ENCODE results near the gene RBM44.
"Not testable (repeated sequence)": the region's sequence is repeated elsewhere in the genome, so short reads cannot be mapped to it uniquely, and the experiment has no call there.

The RBM44 gene

DNA sequence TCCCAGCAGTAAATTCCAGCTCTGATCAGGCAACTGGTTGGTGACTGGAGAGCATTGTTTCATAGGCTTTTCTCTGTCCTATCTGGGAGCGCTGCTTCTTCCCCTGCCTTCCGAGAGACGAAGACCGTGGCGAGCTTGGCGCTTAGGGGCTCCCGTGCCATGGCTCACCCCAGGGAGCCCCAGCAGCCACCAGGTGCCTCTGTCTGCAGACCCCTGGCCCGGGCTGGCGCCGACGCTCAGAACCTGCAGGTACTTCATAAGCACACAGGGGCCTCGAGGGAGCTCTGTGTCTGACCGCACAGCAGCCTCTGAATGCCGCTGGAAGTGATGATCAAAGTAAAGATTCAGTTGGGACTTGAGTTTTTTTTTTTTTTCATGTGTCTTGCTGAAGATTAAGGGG lies 19.1 kb upstream of the RBM44 start:
- DNase-seq: no peak

DNA sequence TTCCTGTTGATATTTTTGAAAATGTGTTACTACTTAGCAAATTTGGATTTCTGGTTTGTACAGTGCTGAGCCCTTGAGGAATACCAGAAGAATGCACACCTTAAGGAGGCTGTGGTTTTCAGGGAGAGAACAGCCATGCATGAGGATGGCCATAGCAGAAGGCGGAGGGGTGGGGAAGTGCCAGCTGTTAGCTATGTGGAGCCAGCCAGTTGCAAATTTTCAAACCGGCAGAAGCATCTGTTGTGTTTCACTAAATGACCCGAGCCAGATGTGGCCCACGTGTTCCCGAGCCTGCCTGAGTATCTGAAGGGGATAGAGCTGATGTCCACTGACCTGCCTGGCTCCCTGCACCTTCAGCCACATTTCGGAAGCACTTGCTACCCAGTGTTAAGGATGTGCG lies 16.4 kb upstream of the RBM44 start:
- DNase-seq: no peak

- DNase-seq: not testable (repeated sequence)
These were observed 14.9 kb upstream of the RBM44 start for GRCh38 chr2:237783678-237784077.

DNA sequence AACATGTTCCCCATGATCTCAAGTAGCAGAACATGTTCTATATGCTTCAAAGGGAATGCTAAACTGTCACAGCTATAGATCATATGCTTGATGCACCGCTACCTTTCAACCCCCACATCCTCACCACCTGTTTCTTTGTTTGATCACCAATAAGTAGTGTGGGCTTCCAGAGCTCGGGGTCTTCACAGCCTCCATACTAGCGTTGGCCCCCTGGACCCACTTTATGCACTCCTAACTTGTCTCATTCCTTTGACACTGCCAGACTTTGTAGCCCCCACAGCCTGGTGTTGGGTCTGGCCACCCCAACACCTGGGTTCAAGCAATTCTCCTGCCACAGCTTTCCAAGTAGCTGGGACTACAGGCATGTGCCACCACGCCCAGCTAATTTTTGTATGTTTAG lies 11.6 kb upstream of the RBM44 start:
- DNase-seq: no peak

DNA sequence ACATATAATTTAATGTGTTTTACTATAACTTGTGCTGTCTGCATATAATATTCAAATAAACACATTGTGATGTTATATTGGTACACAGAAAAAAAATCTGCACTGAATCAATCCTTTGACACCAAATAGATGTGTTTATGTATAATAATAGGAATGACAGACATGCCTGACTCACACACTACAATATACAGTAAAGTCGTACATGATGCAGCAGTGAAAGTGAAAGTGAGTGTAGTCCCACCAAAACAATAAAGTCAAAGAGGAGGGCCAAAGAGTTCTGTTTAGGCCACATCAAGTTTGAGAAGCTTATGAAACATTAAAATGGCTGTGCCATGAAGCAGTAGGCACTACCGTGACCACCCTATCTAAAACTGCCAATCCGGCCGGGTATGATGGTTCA lies 8.2 kb upstream of the RBM44 start:
- no peak for DNase-seq

GRCh38 chr2:237791977-237792727 lies 6.4 kb upstream of the RBM44 start:
- no peak for DNase-seq

- no peak for DNase-seq
These were observed 1.3 kb upstream of the RBM44 start for GRCh38 chr2:237797253-237797652.

DNA sequence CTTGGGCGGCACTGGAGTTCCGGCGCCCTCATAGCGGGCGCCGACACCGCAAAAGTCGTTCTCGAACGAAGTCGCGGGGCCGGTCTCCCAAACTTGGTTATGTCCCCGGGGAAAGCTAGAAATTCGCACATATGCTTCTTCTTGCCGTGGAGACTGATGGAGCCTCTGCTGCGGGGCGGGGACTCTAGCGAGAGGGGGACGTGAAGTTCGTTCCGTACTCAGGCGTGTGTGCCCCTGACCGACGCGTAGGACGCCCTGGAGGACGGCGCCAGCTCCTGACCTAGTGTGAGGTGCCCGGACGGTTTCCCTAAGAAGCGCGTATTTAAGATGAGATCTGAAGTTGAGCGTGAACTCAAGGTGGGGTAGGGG lies 465 bp downstream of the RBM44 start:
- no peak for DNase-seq

DNA sequence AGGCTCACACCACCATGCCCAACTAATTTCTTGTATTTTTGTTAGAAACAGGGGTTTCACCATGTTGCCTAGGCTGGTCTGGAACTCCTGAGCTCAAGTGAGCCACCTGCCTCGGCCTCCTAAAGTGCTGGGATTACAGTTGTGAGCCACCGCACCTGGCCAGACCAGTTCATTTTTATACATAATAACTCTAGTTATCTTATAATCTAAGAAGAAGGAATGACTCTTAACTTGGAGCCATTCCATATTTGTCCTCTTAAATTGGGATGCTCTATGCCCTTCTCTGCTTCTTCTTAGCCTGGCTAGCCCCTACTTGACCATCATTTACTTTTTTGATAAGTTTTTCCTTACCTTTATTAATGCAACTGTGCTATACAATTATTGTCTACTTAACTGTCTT lies 2.9 kb downstream of the RBM44 start:
- no peak for DNase-seq

DNA sequence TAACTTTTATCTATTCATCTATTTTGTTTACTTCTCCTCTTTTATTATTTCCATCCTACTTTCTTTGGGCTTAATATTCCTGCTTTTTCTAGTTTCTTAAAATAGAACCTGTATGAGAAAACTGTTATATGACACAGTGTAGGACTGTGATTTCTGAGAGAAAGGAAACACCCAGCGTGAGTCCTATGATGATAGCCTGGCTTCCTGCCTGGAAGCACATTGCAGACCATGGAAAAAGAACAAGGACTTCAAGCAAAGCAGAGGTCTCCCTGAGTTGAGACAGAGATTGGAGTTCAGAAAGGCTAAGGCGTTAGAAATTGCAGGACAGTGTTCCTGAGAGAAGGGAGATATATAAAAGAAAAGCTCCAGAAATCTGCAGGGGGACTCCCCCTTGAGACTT lies 7.8 kb downstream of the RBM44 start:
- no peak for DNase-seq

DNA sequence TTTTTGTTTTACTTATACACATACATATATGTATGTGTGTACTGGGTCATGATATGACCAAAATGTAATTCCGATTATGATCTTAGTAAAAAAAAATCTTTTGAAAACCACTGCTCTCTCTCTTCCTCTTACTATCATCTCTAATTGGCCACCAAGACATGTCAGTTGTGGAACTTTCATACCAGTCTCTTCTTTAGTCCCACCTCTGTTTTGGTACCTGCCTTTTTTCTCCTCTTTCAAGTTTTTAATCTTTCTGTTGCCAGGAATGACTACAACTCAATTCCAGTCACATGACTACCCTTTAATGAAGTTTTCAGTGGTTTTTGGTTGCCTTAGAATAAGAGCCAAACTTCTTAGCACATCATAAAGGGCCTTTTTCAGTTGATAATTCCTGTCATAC lies 17.1 kb downstream of the RBM44 start:
- DNase-seq: no peak

DNA sequence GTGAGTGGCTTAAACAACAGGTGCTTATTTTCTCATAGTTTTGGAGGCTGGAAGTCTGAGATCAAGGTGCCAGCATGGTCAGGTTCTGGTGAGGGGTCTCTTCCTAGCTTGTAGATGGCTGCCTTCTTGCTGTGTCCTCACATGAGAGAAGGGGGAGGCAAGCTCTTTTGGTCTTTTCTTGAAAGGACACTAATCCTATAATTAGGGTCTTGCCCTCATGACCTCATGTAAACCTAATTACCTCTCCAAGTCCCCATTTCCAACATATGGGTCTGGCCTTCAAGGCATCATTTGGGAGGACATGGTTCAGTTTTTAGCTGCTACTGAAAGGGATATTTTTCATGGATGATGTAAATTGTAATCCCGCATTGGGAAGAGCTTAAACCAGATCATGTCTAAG lies 18.0 kb downstream of the RBM44 start:
- no peak for DNase-seq

DNA sequence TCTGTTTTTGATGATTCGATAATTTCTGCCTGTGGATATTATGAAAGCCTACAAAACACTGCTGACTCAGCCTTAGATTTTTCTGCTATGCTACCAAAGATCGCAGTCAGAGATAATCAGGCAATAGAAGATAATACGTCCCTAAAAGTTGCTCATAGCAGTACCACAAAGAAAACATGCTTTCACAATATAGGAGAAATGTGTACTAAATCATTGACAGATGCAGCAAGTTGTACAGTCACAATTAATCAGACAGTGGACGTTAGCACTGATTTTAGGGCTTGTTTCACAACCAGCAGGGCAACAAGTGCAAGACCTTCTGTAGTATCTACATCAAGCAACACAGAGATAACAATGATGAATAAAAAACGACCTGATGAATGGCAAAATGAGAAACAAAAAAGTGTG lies 19.5 kb downstream of the RBM44 start:
- DNase-seq: no peak

DNA sequence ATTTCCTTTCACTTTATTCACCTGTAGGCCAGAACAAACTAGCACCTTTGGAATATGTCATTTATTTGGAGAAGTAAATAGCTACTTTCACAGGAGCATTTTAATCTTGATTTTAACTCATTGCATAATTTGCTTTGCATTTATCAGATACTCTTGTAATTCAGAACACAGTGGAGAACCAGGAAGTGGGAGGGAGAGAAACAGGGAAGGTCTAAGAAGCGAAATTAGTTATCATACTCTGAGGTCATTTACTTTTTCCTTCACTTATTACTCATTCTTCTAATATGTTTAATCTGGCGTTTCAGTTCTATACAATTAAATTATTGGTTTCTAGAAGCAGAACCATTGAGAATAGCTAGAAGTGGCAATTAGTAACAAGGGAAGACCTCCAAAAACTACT lies 20.7 kb downstream of the RBM44 start:
- DNase-seq: no peak

DNA sequence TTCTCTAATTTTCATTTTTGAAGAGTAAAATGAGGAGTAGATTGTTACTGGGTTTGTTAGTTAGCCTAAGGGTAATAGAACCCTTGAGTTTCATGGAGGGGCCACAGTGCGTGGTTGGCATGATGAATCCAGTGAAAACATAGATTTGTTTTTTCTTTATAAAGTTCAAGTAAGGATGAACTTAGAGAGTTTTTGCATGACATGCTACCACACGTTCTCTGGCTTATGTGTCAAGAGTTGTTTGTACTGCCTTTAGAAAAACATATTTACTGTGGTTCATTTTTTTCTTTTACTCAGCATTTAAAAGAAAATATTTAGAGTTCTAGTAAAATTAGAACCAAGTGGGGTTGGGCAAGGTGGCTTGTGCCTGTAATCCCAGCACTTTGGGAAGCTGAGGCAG lies 21.8 kb downstream of the RBM44 start:
- no peak for DNase-seq

DNA sequence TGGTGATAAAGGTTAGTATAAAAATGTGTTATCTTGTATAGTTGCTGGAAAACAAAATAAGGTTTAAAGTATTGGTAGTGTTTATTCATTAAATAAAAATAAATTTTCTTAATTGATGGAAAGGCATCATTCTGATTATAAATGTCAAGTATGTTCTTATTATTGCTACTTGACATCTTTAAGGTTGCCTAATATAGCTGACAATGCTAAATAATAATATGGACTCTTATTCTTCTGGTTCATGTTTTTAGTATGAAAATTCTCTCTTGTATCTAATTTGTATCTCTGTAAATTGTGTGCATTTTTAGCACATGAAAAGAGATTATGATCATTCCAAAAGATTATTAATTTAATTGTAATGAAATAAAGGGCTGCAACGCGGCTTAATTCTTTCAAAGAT lies 25.0 kb downstream of the RBM44 start:
- no peak for DNase-seq

DNA sequence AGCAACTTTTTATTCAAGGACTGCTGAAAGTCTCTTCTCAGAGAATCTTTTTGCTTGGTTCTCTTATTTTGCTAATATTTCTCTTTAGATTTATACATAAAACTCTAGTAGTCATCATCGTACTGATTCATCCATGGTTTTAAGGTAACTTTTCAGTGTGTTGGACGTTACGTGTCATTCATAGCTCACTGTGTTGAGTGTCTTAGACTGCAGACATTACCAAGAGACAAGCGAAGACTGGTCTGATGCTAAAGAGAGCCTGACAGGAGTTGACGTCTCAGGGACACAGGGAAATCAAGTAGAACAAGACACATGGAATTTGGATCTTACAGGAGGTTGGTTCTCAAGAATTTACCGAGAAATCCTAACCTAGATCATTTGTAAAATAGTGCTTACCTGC lies 25.5 kb downstream of the RBM44 start:
- DNase-seq: no peak

DNA sequence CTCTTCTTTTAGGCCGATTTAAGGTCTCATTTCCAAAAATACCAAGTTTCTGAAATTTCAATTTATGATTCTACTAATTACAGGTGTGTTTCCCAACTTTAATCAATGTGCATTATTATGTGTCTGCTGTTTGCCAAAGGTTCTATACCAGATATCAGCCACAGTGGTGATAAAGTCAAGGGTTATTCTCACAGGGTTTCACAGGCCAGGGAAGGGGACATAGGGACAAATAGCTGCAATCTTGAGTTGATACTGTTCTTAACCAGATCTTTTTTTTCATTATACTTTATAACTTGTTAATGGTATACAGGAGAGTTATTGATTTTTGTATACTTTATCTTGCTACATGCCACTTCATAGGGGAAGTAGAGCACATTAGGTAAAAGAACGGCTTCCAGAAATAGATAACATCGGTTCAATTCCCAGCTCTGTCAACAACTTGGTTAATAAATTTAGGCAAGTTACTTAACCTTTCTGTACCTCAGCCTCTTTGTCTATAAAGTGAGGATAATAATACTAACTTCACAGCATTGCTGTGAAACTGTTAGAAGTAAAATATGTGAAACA lies 28.9 kb downstream of the RBM44 start:
- no peak for DNase-seq

DNA sequence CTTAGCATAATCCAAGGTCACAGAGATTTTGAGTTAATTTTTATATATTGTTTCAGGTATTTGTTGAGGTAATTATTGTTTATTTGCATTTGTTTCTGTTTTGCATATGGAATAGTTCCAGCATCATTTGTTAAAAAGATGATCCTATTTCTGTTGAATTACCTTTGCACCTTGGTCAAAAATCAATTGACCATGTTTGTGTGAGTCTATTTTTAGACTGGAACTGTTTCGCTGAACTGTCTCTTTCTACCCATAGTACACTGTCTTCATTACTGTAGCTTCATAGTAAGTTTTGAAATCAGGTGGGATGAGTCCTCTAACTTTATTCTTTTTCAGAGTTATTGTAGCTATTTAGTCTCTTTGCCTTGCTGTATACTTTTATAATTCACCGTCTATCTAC lies 31.9 kb downstream of the RBM44 start:
- no peak for DNase-seq

DNA sequence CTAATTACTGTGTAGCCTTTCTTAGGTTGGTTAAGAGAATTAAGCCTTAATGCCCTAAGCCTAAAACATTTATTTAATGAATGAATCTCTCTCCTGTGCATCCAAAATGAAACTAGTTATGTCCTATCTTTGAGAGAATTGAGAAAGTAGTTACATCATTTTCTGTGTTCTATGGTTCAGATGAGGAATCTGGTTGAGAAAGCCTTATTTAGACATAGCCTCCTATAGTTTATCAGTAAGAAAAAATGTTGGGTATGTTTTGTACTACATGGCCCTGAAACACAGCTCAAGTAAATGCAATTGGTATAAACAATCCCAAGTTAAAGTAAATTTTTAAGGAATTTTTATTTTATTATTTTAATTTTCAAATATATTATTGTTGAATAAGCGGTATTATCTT lies 35.0 kb downstream of the RBM44 start:
- no peak for DNase-seq

DNA sequence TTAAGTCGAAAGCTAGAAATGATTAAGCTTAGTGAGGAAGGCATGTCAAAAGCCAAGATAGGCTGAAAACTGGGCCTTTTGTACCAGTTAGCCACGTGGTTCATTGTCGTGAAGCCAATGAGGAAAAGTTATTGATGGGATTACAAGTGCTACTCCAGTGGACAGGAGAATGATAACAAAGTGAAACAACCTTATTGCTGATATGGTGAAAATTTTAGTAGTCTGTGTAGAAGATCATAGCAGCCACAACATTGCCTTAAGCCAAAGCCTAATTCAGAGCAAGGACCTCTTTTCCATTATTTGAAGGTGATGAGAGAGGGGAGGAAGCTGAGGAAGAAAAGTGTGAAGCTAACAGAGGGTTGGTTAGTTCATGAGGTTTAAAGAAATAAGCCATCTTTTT lies 36.8 kb downstream of the RBM44 start:
- no peak for DNase-seq

DNA sequence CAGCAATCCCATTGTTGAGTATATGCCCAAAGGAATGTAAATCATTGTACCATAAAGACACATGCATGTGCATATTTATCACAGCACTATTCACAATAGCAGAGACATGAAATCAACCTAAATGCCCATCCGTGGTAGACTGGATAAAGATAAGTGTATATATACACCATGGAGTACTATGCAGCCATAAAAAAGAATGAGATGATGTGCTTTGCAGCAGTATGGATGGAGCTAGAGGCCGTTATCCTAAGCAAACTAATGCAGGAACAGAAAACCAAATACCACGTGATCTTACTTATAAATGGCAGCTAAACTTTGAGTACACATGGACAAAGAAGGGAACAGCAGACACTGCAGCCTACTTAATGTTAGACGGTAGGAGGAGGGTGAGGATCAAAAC lies 42.5 kb downstream of the RBM44 start:
- DNase-seq: no peak

DNA sequence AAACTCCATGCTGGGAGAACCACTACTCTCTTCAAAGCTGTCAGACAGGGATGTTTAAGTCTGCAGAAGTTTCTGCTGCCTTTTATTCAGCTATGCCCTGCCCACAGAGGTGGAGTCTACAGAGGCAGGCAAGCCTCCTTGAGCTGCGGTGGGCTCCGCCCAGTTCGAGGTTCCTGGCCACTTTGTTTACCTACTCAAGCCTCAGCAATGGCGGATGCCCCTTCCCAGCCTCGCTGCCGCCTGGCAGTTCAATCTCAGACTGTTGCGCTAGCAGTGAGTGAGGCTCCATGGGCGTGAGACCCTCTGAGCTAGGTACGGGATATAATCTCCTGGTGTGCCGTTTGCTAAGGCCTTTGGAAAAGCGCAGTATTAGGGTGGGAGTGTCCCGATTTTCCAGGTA lies 50.4 kb downstream of the RBM44 start:
- not testable (repeated sequence) for DNase-seq

DNA sequence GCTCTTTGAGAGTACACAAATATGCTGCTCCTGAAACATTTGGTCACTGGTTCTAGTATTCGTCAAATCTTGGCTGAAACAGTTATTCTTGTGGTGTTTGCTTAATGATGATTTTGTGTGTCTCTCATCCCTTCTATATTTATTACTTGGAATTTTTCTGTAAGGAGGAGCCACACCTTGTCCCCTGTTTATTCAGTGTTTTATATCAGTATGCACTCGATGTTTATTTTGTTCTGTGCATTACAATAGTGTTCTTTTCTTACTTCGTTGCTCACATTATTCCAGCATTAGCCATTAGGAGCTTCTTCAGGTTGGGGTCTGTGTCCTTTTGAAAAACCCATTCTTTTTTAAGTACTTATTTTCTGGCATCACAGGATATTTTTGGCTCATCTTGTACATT lies 55.7 kb downstream of the RBM44 start:
- no peak for DNase-seq

GRCh38 chr2:237857791-237858190 lies 59.2 kb downstream of the RBM44 start:
- DNase-seq: no peak
